Bone marrow (tissue), 2 donors: ENCODE results near the gene POLR3C.
"Not testable (repeated sequence)": the region's sequence is repeated elsewhere in the genome, so short reads cannot be mapped to it uniquely, and the experiment has no call there.

Experiments used
- DNase-seq, 2 donors: peaks; one replicate each; lab custom pipeline; 2025; lab: John Stamatoyannopoulos, UW

Gene POLR3C

DNA sequence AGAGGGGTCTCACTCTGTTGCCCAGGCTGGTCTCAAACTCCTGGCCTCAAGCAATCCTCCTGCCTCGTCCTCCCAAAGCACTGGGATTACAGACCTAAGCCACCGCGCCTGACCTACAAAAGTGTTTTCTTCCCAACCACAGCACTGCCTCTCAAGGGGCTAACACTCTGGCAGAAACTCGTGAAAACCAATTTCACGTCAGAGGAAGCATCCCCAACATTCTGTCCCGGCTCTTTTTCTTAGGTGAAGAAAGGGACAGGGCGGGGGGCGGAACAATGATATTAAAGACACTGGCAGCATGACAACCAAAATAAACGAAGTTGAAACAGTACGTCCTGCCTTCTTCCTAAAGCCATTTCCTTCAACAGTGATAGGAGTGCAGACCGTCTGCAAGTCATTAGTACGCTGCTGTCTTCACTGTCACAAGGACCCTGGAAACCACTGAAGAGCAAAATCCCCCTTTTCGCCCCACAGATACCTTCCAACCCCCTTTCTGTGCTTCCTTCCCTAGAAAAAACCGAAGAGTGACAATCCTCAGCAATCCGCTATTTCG lies 1.1 kb upstream of the POLR3C start:
- not testable (repeated sequence) for DNase-seq

DNA sequence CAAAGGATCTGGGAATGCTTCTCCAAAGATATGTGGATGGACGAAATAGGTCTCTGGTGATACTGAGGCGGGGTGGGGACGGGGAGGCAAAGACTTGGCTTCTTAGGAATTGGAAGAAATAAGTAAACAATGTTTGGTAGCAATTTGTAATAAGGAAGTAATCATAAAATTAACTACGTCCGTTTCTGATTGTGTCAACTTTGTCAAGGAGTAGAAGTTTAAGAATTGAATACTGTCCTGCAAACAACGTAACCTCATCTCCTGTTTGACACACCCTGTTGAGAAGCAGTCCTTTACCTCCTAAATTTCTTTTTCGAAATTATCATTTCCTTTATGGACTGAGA lies 471 bp downstream of the POLR3C start:
- DNase-seq, result no peak

DNA sequence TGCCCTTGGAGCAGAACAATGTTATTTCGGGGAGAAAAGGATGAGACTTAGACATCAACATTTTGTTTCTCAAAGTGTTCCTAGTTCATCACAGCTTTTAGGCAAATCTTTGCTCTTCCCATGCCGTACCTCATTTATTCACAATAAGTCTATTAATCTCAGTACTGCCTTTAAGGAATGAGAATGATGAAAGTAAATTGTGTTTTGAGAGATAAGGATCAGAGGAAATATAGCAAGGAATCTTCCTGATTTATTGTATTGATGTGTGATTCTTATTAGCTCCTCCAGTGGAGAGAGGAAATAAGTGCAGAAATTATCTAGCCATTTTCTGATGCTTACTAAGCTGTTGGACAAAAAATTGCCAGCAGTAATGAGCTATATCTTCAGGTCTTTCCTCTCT lies 2.0 kb downstream of the POLR3C start:
- DNase-seq, result no peak

DNA sequence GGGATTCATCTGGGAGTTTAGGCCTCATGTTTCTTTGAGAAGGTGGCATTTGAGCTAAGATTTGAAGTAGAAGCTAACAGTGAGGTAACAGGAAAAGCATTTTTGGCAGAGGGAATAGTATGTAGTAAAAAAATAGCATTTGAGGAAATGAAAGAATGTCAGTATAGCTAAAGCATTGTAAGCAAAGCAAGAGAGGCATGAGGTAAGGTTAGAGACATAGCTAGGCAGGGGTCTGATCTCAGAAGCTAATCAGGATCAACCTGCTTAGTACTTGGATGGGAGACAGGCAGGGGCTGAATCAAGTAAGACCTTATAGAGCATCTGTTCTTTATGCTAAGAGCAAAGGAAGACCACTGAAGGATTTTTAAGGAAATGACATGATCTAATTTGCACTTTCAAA lies 4.0 kb downstream of the POLR3C start:
- DNase-seq, result no peak

DNA sequence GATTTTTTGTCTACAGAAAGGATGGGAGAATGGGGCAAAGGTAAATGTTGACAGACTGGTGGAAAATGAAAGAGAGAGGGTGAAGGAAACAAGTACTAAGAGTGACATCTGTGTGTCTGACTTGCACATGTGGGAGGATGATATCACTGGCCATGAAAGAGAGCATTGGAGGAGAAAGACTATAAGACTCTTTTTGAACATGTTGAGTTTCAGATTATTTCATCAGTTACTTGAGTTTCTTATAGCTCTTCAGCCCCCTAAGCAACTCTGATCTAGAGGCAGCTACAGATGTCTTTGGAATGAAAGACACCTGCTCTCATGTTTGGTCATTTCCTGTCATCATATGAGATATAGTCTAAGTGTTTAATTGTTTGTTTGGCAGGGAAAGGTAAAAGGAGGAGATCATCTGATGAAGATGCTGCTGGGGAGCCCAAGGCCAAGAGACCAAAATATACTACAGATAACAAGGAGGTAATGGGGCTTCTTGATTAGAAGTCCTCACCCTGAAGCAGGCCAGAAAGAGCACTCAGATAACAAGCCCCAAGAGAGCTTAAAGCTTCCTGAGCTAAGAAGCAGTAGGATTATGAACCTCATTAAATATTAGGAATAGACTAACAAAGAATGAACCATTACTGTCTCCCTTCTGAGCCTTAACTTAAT lies 4.5 kb downstream of the POLR3C start:
- DNase-seq, result no peak

DNA sequence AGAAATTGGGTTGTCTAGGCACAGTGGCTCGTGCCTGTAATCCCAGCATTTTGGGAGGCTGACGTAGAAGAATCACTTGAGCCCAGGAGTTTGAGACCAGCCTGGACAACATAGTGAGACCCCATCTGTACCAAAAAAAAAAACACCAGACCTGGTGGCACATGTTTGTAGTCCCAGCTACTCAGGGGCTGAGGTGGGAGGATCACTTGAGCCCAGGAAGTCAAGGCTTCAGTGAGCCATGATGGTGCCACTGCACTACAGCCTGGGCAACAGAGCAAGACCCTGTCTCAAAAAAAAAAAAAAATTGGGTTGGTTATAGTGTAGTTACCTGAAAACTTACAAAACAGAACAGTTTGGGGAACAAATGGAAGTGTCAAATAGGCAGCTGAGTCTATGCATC lies 6.8 kb downstream of the POLR3C start:
- not testable (repeated sequence) for DNase-seq

DNA sequence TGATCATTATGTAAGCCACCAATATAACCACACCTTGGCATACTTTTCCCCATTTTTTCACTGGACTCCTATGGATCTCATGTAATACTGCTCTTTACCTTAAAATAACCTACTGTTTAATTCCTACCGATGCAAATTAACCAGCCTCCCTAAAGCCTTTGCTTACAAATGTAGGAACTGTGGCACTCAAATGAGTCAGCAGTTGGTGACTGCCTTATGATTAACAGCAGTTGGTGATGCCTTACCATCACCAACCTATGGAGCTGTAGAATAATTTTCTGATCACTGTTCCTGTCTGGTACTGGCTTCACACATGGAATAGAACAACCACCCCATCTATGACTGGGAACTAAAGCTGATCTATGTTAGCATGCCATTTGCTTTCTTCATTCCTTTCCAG lies 13.7 kb downstream of the POLR3C start:
- no peak for DNase-seq

DNA sequence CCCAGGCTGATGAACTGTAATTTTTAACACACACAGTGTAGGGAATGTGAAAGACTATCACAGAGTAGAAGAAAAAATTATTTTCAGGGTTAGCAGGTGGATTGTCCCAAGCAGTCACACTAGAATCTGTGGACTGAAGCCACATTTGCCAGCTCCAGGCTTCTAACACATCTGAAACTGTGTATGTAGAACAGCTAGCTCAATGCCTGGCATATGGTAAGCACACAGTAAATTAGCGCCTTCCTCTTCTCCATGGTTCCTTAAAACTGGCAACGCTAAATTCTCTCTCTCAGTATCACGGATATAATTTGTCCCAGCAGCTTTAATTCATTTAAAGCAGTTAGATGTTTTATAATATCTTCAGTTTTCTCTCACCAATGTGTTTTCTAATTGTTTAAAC lies 19.0 kb downstream of the POLR3C start:
- no peak for DNase-seq

DNA sequence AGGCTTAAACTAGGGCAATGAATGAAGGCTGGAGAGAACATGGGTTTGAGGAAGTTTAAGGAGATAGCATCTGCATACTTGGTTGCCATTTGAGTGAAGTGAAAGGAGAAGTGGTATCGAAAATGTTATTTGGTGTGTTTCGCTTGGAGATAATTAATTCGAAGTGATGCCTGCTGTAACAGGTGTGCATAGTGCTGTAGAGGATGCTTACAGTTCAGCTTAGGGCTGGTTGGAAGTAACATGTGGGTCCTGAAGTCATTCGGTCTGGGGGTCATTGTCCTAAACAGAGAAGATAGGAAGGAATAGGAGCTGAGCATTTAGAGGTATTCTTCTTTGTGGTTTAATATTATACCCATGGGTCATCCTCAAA lies 21.1 kb downstream of the POLR3C start:
- DNase-seq, result peak in 1 of 2 donors; percentile 72

DNA sequence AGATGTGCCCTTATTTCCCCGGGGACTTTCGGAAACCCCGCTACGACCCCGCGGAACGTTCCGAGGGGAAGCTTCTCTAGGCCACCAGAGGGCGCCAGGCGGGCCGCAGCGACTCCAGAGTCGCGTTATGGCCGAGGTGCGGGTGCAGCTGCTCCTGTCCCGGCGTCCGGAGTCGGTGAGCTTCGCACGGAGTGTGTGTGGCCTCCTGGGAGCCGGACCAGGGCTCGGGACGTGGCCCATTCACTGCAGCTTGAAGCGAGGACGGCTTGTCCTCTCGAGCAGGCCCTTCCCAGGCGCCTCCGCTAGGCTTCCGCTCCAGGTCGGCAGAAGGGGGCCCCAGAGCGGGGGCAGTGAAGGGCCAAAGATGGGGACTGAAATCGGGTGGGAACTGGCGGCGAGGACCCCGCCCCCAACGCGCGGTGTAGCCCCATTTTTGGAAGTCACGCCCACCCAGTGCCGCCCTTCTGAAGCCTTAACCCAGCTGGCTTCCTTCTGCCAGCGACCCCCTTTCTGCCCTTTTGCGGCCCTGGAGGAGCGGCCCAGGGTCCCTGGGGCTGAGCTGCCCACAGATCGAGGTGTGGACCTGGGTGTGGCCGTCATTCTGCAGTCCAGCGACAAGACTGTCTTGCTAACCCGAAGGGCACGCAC lies 21.6 kb downstream of the POLR3C start, which contains the start of gene NUDT17:
NUDT17 (plus strand) TSS at position 117 of the 648 bp plus-strand sequence; CDS start at position 128, 11 bp downstream.
- DNase-seq, result peak; percentile 58

DNA sequence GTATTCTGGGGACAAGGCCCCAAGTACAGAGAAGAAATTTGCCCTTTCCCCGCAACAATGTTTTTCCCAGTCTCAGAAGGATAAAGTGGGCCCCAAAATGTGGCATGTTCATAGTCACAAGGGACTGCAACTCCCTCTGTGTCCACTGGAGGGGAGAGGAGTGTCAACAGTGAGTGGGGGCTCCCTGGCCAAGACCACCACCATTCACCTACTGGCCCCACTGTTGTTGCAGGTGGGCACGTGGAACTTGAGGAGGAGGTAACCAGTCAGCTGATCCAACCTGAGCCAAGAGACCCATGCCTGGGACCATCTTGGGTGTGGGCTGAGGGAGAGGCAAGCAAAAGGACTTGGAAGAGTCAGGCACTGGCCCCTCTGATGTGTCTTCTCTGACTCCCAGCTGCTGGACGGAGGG lies 22.2 kb downstream of the POLR3C start:
- DNase-seq, result peak in 1 of 2 donors; percentile 43

DNA sequence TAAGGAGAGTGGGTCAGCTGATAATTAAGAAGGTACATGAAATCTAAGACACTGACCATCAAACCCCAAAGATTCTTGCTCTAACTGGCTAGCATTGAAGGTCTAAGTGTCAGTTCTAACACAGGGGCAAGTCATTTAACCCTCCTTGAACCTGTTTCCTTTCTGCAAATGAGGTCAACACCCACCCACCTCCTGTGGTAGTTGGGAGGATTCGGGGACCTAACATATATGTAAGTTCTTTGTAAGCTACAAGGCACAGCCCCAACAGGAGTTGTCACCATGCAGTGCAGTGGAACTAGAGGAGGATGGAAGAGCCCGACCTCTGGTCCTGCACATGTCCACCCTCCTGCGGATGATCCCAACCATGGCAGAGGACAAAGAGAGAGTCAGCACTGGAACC lies 23.8 kb downstream of the POLR3C start:
- no peak for DNase-seq

DNA sequence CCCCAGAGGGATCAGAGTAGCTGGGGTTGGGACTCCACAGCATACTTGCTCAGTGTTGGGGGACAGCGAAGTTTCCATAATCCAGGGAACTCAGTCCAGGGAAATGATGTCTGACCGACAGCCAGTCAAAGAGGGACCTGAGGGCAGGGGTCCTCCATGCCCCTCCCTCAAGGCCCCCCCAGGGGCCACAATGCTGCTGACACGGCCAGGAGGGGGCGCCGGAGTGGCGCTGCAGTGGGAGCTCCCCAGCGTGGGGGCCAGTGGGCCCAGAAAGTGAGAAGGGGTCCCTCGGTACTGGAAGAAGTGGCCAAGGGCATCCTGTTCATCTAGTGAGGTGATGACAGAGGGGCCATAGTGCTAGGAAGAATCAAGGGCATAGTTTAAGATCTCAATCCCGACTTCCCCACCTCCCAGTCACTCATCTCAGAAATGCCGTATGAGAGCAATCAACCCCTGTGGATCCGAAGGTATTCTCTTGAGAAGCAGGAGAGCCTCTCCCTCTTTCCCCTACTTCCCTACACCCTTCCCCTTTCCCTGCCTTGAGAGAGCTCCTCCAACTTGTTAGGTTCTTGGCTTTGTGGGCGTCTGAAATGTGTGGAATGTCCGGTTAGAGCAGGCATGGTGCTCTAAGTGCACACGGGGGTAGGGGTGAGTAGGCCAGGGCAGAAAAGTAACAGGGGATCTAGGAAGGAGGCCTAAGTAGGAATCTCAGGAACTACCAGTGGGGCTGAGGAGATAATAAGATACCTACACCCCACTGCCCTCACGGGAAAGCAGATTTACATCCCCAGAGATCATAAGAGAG lies 25.6 kb downstream of the POLR3C start:
- no peak for DNase-seq

DNA sequence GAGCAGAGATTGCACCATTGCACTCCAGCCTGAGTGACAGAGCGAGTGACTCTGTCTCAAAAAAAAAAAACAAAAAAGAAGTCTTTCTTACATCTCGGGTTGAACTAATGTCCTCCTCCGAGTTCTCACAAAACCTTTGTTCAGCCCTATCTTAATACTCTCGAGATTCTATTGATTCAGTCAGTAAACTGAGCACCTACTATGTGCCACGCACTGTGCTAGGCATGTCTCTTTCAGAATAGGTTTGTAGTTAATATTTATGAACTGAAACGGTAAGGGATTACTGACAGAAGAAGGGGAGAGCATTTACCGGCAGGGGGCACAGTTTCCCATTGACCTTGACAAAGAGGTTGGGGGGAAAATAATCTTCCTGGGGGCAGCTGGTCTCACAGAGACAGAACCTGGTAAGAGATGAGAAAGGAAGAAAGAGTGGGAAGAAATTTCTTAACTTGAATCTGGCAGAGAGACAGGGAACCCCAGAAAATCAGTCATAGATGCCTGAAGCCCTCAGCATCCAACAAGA lies 31.5 kb downstream of the POLR3C start:
- no peak for DNase-seq

DNA sequence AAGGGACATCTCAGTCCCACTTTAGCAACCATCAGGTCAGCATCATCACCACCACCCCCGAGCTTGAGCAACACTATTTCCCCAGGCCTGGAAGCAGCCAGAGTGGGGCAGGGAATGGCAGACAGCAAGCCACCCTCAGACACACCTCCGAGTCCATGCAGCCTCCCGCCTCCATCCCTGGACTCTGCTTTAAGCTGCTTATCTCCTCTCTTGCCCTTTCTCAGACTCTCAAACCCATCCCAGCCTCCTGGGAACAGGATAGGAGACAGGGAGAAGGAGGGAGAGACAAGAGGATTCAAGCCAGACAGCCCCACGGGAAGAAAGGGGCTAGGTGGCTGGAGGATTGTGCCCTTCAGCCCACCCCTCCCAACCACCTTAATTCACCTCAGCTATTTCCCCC lies 33.2 kb downstream of the POLR3C start:
- DNase-seq, result no peak

DNA sequence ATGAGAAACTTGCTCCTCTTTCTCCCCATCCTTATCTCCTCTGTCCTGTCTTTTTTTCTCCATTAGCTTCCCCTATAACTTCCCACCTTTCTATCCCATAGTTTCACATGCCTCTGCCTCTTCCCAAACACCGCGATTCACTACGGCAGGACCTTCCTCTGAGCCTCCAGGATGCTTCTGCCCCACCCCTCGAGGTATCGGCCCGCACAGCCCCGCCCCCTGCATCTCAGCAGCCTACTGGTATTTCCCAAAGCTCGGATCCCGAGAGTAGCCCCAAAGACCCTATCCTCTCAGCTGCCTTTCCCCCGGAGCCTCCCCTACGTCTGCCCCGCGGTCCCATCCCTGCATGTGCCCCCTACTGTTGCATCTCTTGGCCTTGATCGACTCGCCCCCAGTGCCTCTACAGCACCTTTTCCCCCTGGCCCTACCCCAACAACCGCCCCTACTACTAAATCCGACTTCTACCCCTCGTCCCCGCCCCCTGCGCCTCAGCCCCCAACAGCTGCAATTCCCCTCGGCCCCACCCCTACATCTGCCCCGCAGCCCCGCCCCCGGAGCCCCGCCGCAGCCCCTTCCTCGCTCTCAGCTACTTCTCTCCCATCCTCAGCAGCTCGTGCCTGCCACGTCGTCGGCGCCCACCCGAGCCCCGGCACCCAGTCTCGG lies 34.4 kb downstream of the POLR3C start:
- peak in 1 of 2 donors; percentile 63 for DNase-seq

DNA sequence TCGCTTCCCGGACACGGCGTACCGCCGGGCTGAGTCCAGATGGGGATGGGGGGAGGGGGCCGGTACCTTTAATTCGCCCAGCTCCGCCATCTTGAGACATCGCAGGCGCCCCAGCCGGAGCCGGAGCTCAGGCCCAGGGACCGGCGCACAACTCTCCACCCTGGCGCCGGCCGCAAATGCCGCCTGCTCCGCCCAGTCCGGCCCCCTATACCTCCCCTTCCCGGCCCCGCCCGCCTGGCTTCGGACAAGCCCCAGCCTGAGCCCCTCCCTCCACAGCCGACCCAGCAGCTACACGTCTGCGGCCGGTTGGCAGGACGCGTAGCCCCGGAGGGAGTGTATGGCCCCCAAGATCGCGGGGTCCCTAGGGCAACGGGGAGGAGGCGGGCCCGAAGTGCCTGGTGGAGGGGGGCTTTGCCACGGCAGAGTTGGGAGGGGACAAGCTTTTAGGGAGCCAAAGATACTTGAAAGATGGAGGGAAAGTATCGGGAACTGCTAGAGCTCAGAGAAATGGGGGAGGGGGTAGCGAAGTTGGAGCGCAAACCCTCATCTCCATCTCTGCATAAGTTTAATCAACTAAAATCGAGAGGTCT lies 35.0 kb downstream of the POLR3C start, which contains the start of gene PIAS3:
PIAS3 (minus strand) TSS at position 181 of the 590 bp plus-strand sequence; CDS start at position 90, 91 bp downstream.
- DNase-seq, result peak; percentile 68 to 72

DNA sequence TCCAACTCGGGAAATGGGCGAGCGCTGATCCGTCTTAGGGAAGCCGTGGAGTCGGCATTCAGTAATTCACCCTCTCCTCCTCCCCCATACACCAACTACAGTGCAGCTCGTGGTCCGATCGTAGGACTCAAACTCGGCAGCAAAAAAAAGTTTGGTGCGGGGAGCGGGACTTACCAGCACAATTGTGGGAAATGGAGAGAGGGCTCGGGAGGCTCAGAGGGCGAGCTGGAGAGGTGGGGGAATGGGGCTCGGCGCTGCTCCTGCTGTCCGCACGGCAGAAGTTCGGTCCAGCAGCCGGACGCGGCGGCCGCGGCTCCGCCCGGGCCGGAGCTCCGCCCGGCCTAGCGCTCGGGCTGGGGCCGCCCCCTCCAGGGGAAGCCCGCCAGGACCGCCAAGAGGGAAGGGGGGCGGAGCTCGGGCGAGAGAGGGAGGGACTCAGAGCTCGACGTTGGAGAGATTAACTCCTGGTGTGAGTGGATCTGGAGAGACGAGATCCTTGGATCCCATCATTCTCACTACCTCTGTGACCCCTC lies 35.6 kb downstream of the POLR3C start:
- DNase-seq, result peak; percentile 46 to 60

DNA sequence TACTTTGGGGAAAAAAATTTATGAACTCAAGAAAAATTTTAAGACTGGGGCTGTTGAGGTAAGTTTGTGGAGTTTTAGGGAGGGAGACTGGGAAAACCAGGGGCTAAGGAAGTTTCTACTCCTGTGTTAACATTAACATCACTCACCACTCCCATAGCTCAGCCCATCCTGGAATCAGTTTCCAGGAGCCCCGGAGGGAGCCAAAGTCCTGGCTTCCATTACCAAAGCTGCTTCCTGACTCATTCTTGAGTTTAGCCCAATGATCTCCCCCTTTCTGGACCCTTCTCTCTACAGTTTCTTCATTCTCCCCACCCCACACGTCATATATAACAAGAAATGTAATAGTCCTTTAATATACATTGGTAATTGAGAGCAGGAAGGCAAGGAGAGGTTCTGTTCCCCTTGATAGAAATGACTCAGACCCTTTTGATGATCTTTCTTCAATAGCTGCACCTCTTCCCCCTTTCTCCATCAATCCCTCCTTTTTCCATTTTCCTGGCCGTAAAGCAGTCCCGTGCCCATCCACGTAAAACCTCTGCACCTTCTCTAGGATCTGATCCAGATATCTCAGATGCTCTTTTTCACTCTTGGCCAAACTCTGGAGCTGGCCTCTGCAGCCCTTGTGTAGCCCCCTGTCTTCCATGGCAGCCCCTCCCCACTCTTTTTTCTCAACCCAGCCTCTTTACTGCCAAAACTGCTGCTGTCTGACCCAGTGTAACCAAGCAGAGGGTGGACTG lies 39.5 kb downstream of the POLR3C start:
- DNase-seq, result no peak

DNA sequence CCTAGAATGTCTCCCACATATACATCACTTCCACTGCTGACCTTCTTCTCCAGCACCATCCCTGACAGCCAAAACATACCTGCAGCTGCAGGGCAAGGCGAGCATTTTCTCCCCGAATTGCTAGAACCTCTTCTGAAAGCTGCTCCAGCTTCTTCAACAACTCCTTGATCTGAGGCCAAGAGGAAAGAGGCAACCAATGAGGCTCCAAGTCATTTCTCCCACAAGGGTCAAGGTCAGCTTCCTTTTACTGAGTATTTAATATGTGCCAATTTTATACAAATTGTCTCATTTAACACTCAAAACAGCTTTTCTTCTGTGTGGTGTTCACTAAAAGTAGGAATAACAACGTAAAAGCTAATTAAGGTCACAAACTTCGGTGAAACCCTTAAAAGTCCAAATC lies 44.2 kb downstream of the POLR3C start:
- no peak for DNase-seq
